22Rv1 (cell line): ENCODE results near the gene DHRS9.

Experiments
- CTCF ChIP-seq: fragments of 450-650 bp; IDR thresholded peaks from 2 replicates; pipeline ENCODE4 v1.5.1; 2017; ENCODE audit warnings: mild to moderate bottlenecking
- ZFX ChIP-seq: fragments of 450-650 bp; IDR thresholded peaks from 2 replicates; pipeline ENCODE4 v1.6.1; 2017; ENCODE audit warnings: antibody characterized with exemption, borderline replicate concordance

GRCh38 chr2:169086893-169087467 is 17.6 kb downstream of the DHRS9 start:
- TF ChIP-seq CTCF (no peak), ZFX (no peak)
